Neutrophil (primary cell): ENCODE results near the gene CCHCR1.
"Not testable (repeated sequence)": the region's sequence is repeated elsewhere in the genome, so short reads cannot be mapped to it uniquely, and the experiment has no call there.

Experiments
- H3K27ac ChIP-seq: fragments of 200-600 bp; sonication (generic); 2 replicates; pipeline ENCODE4 v1.5.1; 2016; ENCODE audit warnings: mild to moderate bottlenecking, moderate library complexity
- H3K27me3 ChIP-seq: fragments of 200-600 bp; sonication (generic); 2 replicates; pipeline ENCODE4 v1.6.0; 2016; ENCODE audit warnings: mild to moderate bottlenecking
- H3K36me3 ChIP-seq: fragments of 200-600 bp; sonication (generic); 2 replicates; pipeline ENCODE4 v1.5.1; 2017
- H3K4me1 ChIP-seq, 2 experiments: fragments of 200-600 bp in 1 of 2; sonication (generic) in 1 of 2; 1 replicate in 1 of 2; 2 replicates in 1 of 2; pipeline versions ENCODE4 v1.5.1 to v1.6.1; 2013 to 2016; ENCODE audit warnings: low read depth in 1 of 2, low read length in 1 of 2, mild to moderate bottlenecking in 1 of 2, moderate library complexity in 1 of 2; ENCODE audit not compliant: control insufficient read depth in 1 of 2, insufficient read depth in 1 of 2
- H3K4me3 ChIP-seq, 2 experiments: fragments of 200-600 bp in 1 of 2; sonication (generic) in 1 of 2; 1 replicate in 1 of 2; 2 replicates in 1 of 2; pipeline ENCODE4 v1.5.1; 2013 to 2016; ENCODE audit warnings: low read depth in 1 of 2, low read length in 1 of 2, mild to moderate bottlenecking in 1 of 2, moderate library complexity in 1 of 2
- H3K9me3 ChIP-seq: fragments of 200-600 bp; sonication (generic); 2 replicates; pipeline ENCODE4 v1.5.1; 2016
- CTCF ChIP-seq: fragments of 200-600 bp; sonication (generic); IDR thresholded peaks from 2 replicates; pipeline ENCODE4 v1.5.1; 2016; ENCODE audit warnings: antibody characterized with exemption

Gene CCHCR1

GRCh38 chr6:31157513-31158139 lies at the start of gene CCHCR1:
TSS of gene CCHCR1 (minus strand) at chr6:31157802. CDS start at chr6:31157600, 202 bp downstream.
- peaks cover 3% of the 10 kb centered on the region for H3K36me3 ChIP-seq

GRCh38 chr6:31205638-31206037 lies 48.0 kb upstream of the CCHCR1 start:
- Histone ChIP-seq H3K27me3 (no peaks in the 10 kb centered on the region), H3K27ac (peak overlapping the region; percentile 99), H3K4me3 (peak overlapping the region in 1 of 2 experiments; percentile 95), H3K9me3 (no peaks in the 10 kb centered on the region), H3K4me1 (peaks cover 89 to 98% of the 10 kb centered on the region in 2 experiments), H3K36me3 (peaks cover 50% of the 10 kb centered on the region)
- TF ChIP-seq CTCF: no peak

More at GRCh38 chr6:31157513-31158139, at the start of gene CCHCR1:
- Histone ChIP-seq H3K27ac (peak within 1 kb of the TSS; percentile 74), H3K27me3 (no peaks in the 10 kb centered on the region), H3K4me1 (peaks cover 25 to 26% of the 10 kb centered on the region in 2 experiments), H3K4me3 (peak within 1 kb of the TSS; percentile 64 to 92), H3K9me3 (no peaks in the 10 kb centered on the region)
- TF ChIP-seq CTCF: no peak

GRCh38 chr6:31204751-31205145 lies 47.1 kb upstream of the CCHCR1 start:
- Histone ChIP-seq H3K27me3 (no peaks in the 10 kb centered on the region), H3K4me1 (peaks cover 85 to 98% of the 10 kb centered on the region in 2 experiments), H3K4me3 (peak overlapping the region; percentile 83 to 95), H3K9me3 (no peaks in the 10 kb centered on the region), H3K27ac (peak overlapping the region; percentile 99), H3K36me3 (peaks cover 50% of the 10 kb centered on the region)
- TF ChIP-seq CTCF: no peak

GRCh38 chr6:31203345-31203979 lies 45.9 kb upstream of the CCHCR1 start:
- no peaks in the 10 kb centered on the region for H3K27me3 ChIP-seq
- H3K4me3 ChIP-seq: peak overlapping the region; percentile 83 to 95
- no peaks in the 10 kb centered on the region for H3K9me3 ChIP-seq
- H3K36me3 ChIP-seq: peaks cover 47% of the 10 kb centered on the region
- H3K4me1 ChIP-seq: peaks cover 72 to 92% of the 10 kb centered on the region in 2 experiments
- peak overlapping the region; percentile 99 for H3K27ac ChIP-seq
- no peak for TF ChIP-seq CTCF

- Histone ChIP-seq H3K4me3 (peak overlapping the region; percentile 83 to 95), H3K36me3 (peaks cover 40% of the 10 kb centered on the region), H3K27ac (peak overlapping the region; percentile 99), H3K27me3 (no peaks in the 10 kb centered on the region), H3K4me1 (peaks cover 63 to 82% of the 10 kb centered on the region in 2 experiments), H3K9me3 (no peaks in the 10 kb centered on the region)
- no peak for TF ChIP-seq CTCF
These were observed 44.9 kb upstream of the CCHCR1 start for GRCh38 chr6:31202259-31203166.

- H3K27me3 ChIP-seq, H3K9me3 ChIP-seq: not testable (repeated sequence)
- peaks cover 57 to 73% of the 10 kb centered on the region in 2 experiments for H3K4me1 ChIP-seq
- peak overlapping the region; percentile 99 for H3K27ac ChIP-seq
- peaks cover 42% of the 10 kb centered on the region for H3K36me3 ChIP-seq
- peak overlapping the region; percentile 95 to 99 for H3K4me3 ChIP-seq
These were observed 41.5 kb upstream of the CCHCR1 start for GRCh38 chr6:31199105-31199452.
